Measurements from ENCODE around the gene SNX9. TPM values are rescaled to one million over a fixed set of nuclear protein-coding genes. Genes with fewer than 3 reads are reported as not detected.

Gene SNX9
- total and polyA plus RNA-seq, 2 of the 4 experiments (the other 2 are of a cell fraction), result 35.3 to 41.2 TPM

DNA sequence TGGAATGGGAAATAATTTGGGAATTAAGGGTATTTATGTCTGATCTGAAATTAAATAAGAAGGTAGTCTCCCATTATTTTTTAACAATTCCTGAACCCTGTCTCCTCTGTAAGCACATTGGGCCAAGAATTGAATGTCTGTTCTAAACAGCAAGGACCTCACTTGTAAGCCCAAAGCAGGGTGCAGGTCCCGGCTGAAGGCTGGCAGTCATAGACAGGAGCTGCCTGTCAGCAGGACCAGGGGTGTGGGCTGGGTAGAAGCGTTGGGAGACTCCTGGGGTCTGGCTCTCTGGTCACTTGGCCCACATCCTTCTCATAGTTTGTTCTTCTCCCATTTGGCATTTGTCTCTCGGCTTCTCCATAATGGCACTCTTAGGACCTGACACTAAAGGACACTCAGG is 75.6 kb downstream of the SNX9 start:
- WGBS, 2 experiments (ENCODE audit: extremely low coverage in 2 of 2, insufficient read length in 1 of 2), result no CpG with 5 or more reads among the region's 3 CpGs
- in situ Hi-C loops (cut with MboI; ENCODE audit: low sequenced_read_pairs), result loop anchor here (25.0 kb wide), 1 partner anchor 586 kb away; the partner anchor contains the start of gene TMEM242
- Histone ChIP-seq H2BK15ac (ENCODE audit: low read depth, low read length) (no peak overlapping the region), H3K18ac (ENCODE audit: low read depth, low read length) (no peak overlapping the region), H3K4me1 (ENCODE audit: control insufficient read depth, insufficient read depth, low read length) (no peaks in the 10 kb centered on the region), H3K9ac (ENCODE audit: low read depth, low read length) (no peak overlapping the region), H2BK120ac (ENCODE audit: low read depth, low read length) (no peak overlapping the region), H4K91ac (ENCODE audit: insufficient read depth, low read depth, low read length) (no peak overlapping the region), H4K8ac (ENCODE audit: low read depth in 2 of 2, low read length in 2 of 2) (no peak overlapping the region), H3K27ac (ENCODE audit: insufficient read depth, low read length) (no peak overlapping the region), H2AFZ (replicated peaks; ENCODE audit: low read length, poor library complexity) (no peak overlapping the region), H3K27me3 (ENCODE audit: control insufficient read depth, insufficient read depth, low read length) (no peaks in the 10 kb centered on the region), H3K9me3 (ENCODE audit: control insufficient read depth, insufficient read depth, low read length) (no peaks in the 10 kb centered on the region), H2AK5ac (ENCODE audit: low read depth, low read length) (no peak overlapping the region), H2AK9ac (replicated peaks; ENCODE audit: low read depth, low read length, poor library complexity) (no peak overlapping the region), H4K20me1 (ENCODE audit: insufficient read depth, low read length) (peaks cover 4% of the 10 kb centered on the region), H3K14ac (replicated peaks; ENCODE audit: low read depth, low read length) (no peak overlapping the region), H3K4me2 (ENCODE audit: low read depth, low read length) (no peak overlapping the region), H3K23ac (ENCODE audit: low read depth, low read length) (peak overlapping the region; percentile 10; the same call in 1 of the 2 replicates), H3K36me3 (ENCODE audit: control insufficient read depth, insufficient read depth, low read length) (peaks cover 32% of the 10 kb centered on the region), H2BK20ac (ENCODE audit: low read depth, low read length) (no peak overlapping the region), H3K4ac (ENCODE audit: low read depth, low read length) (no peak overlapping the region), H2BK5ac (ENCODE audit: low read depth, low read length, poor library complexity, severe bottlenecking) (no peak overlapping the region), H3K4me3 (ENCODE audit: insufficient read depth, low read depth, low read length) (no peak overlapping the region), H3K56ac (ENCODE audit: extremely low read depth, insufficient read depth, low read length) (no peak overlapping the region), H4K5ac (ENCODE audit: low read depth, low read length) (no peak overlapping the region), H3K79me1 (ENCODE audit: low read depth in 1 of 2, low read length in 2 of 2) (peaks cover 14 to 38% of the 10 kb centered on the region in 2 experiments), H3K9me1 (ENCODE audit: insufficient read depth, low read length) (no peaks in the 10 kb centered on the region)
- CTCF ChIA-PET, result no interaction called here
- no peak for ATAC-seq (ENCODE audit: low read depth)
- dilution Hi-C loops (cut with HindIII; ENCODE audit: low sequenced_read_pairs, unreplicated experiment), result no loop called here
- POLR2A ChIA-PET (ENCODE audit: unreplicated experiment), result no interaction called here
- intact Hi-C loops (cut with micrococcal nuclease), result no loop called here
- TF ChIP-seq MAFK (IDR thresholded peaks at IDR 0.05; ENCODE audit: low read depth, low read length) (no peak), SMC3 (IDR thresholded peaks at IDR 0.05; ENCODE audit: low read depth, low read length) (no peak), RFX5 (IDR thresholded peaks at IDR 0.05; ENCODE audit: low read depth, low read length) (no peak), FOS (IDR thresholded peaks at IDR 0.05; ENCODE audit: low read depth, low read length) (no peak), CHD1 (IDR thresholded peaks at IDR 0.05; ENCODE audit: low read depth, low read length) (no peak), MXI1 (IDR thresholded peaks at IDR 0.05; ENCODE audit: borderline replicate concordance, low read depth, low read length) (no peak), POLR2A (IDR thresholded peaks at IDR 0.05; ENCODE audit: low read depth, low read length) (no peak), NFE2L2 (IDR thresholded peaks at IDR 0.05; ENCODE audit: low read depth, low read length) (no peak), BHLHE40 (IDR thresholded peaks at IDR 0.05; ENCODE audit: low read depth, low read length) (no peak), MAZ (IDR thresholded peaks at IDR 0.05; ENCODE audit: borderline replicate concordance, low read depth, low read length) (no peak)
- TF ChIP-seq, protein P1, sequence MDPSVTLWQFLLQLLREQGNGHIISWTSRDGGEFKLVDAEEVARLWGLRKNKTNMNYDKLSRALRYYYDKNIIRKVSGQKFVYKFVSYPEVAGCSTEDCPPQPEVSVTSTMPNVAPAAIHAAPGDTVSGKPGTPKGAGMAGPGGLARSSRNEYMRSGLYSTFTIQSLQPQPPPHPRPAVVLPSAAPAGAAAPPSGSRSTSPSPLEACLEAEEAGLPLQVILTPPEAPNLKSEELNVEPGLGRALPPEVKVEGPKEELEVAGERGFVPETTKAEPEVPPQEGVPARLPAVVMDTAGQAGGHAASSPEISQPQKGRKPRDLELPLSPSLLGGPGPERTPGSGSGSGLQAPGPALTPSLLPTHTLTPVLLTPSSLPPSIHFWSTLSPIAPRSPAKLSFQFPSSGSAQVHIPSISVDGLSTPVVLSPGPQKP (IDR thresholded peaks at IDR 0.05; ENCODE audit: borderline replicate concordance, low read depth, low read length), result no peak
- TF ChIP-seq, protein P2, sequence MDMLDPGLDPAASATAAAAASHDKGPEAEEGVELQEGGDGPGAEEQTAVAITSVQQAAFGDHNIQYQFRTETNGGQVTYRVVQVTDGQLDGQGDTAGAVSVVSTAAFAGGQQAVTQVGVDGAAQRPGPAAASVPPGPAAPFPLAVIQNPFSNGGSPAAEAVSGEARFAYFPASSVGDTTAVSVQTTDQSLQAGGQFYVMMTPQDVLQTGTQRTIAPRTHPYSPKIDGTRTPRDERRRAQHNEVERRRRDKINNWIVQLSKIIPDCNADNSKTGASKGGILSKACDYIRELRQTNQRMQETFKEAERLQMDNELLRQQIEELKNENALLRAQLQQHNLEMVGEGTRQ (IDR thresholded peaks at IDR 0.05; ENCODE audit: low read depth, low read length), result no peak
- TF ChIP-seq, protein P3, sequence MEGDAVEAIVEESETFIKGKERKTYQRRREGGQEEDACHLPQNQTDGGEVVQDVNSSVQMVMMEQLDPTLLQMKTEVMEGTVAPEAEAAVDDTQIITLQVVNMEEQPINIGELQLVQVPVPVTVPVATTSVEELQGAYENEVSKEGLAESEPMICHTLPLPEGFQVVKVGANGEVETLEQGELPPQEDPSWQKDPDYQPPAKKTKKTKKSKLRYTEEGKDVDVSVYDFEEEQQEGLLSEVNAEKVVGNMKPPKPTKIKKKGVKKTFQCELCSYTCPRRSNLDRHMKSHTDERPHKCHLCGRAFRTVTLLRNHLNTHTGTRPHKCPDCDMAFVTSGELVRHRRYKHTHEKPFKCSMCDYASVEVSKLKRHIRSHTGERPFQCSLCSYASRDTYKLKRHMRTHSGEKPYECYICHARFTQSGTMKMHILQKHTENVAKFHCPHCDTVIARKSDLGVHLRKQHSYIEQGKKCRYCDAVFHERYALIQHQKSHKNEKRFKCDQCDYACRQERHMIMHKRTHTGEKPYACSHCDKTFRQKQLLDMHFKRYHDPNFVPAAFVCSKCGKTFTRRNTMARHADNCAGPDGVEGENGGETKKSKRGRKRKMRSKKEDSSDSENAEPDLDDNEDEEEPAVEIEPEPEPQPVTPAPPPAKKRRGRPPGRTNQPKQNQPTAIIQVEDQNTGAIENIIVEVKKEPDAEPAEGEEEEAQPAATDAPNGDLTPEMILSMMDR (conservative IDR thresholded peaks at IDR 0.05; ENCODE audit: low read depth, low read length), result no peak
- BruUV-seq (replicated peaks), result no TSS peak
- DNase-seq, result no peak

Data from IMR-90 (cell line).